GM18520 (cell line): ENCODE results near the gene SHC2.
"Not testable (repeated sequence)": the region's sequence is repeated elsewhere in the genome, so short reads cannot be mapped to it uniquely, and the experiment has no call there.

Experiments
- ATAC-seq: cut with Tn5 transposase; IDR thresholded peaks from one replicate; pipeline ENCODE4 v1.9.1; 2021; ENCODE audit not compliant: unreplicated experiment

The SHC2 gene

DNA sequence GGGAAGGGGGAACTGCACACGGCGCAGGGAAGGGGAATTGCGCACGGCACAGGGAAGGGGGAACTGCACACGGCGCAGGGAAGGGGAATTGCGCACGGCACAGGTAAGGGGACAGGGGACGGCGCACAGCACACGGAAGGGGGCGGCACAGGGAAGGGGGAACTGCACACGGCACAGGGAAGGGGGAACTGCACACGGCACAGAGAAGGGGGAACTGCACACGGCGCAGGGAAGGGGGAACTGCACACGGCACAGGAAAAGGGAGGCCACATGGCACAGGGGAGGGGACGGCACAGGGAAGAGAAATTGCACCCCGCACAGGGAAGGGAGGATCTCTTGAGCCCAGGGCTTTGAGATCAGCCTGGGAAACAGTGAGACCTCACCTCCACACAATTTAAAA lies 33.2 kb downstream of the SHC2 start:
- ATAC-seq: not testable (repeated sequence)

DNA sequence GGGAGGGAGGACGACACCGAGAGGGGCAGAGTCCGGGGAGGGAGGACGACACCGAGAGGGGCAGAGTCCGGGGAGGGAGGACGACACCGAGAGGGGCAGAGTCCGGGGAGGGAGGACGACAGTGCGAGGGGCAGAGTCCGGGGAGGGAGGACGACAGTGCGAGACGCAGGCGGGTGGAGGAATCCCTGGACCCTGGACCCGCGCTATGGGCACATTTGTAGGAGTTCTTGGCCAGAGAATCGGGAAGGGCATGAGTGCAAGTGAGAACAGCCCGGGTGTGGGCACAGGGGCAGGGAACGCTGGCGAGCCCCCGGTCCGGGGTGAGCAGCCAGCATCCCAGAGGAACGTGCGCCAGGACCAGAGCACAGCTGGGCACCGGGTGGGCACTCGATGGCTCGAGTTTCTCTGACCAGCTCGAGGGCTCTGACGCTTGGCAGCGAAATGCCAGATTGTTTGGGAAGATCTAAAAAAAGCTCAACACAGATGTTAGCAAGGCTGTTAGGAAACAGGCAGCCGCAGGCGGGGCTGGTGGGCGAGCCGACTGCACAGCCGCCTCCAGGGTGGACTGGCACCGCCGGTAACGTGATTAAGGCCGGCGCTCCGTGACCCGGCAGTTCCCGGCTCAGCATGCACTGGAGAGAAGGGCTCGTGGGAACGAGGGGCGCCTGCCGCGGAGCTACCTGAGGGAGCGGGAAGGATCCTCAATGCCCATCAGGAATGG lies 33.9 kb downstream of the SHC2 start:
- no peak for ATAC-seq

DNA sequence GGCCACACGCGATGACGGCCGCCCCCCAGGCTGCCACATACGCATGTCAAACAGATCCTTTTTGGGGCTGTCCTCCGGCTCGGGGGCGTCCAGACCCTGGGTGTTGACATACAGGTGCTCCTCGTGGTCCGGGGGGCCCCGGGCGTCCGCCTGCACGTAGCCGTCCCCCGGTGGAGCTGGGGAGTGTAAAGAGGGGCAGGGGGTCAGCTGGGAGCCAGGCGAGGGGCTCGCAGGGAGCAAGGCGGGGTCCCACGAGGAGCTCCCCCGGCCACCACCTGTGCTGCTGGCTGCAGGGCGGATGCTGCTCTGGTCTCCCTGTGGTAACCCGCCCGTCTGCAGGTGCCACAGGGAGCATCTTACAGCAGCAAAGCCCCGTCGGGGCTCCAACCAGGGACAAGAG lies 35.8 kb downstream of the SHC2 start:
- ATAC-seq: no peak

DNA sequence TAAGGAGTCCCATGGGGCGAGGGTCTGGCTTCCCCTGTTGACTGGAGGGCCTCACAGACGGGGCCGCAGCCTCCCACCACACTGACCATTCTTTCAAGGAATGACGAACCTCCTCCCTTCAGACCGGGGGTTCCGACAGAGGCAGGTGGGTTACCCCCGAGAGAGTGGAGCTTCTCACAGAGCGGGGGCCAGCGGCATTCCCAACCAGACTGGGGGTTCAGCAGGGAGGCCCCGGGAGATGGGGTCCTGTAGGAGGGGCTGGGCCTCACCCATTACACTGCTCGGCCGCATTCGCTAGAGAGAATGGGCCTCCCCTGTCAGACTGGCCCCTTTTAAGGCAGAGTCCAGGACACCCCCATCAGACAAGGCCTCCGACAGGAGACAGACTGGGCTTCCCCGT lies 36.3 kb downstream of the SHC2 start:
- ATAC-seq: no peak

DNA sequence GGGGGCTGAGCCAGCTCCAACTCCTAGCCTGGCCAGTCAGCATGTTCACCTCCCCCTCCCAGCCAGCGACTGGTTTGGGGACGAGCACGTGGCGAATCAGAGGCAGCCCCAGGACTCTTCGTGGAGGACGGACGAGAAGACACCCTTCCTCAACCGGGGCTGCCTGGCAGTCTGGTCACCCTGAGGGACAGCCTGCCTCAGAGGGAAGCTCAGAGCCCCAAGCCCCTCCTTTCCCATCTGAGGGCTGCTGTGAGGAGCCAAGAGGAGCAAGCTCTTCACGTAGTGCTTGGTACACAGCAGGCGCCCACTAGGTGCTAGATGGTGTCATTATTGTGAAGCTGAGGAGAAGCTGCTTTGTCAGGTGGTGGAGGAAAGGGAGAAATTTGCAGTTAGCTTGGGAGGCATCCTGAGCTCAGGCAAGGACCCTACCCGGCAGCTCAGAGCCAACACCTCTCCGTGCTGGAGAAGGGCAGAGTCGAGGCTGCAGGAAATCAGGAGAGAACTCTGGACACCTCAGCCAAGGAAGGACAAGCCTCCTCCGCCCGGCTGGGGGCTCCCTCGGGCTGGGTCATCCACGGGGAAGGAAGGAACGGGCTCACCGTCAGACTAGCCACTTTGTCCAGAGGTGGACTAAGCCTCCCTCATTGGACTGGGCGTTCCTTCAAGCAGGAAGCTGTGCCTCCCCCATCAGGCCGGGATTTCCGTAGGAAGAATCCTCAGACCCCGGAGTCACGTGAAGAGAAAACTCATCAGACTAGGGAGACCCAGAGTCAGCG lies 37.0 kb downstream of the SHC2 start:
- no peak for ATAC-seq

DNA sequence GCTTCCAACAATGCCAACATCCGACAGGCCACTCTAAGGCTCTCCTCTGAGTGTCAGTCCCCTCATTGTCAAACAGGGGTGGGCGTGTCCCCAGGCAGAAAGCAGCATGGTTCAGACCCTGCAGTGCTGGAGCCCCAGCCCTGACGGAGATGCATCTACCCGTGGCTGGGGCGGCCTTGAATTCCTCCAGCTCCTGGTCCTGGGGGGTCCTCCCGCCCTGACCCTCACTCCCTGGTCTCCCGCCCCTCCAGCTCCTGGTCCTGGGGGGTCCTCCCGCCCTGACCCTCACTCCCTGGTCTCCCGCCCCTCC lies 38.0 kb downstream of the SHC2 start:
- not testable (repeated sequence) for ATAC-seq

DNA sequence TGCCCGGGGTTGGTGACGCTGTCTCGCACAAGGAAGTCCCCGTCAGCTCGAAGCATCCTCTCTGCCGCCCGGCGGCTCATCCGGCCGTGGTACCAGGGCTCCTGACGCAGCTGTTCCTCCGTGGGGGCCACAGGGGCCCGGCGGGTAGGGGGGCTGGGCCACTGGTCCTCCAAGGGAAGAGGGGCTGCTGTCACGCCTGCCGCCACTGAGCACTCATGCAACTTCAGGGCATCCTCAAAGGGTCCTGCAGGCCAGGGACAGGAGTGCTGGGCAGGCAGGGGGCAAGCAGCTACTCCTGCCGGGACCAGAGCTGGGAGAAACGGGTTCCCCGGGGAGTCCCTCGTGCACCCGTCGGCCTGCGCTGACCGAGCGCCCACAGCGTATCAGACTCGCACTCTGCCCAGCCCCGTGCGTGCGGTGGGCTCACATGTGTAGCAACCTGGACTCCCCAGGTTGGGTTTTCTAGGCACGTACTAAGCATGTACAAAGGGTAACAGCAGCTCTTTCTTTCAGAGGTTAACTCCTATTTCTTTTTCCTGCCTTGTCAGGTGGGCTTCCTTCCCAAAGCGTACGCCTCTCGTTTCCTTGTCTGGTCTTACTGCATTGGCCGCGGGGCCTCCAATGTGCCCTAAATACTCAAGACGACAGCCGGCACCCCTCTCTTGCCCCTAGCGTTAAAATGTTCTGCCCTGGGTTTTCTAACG lies 38.5 kb downstream of the SHC2 start:
- no peak for ATAC-seq

DNA sequence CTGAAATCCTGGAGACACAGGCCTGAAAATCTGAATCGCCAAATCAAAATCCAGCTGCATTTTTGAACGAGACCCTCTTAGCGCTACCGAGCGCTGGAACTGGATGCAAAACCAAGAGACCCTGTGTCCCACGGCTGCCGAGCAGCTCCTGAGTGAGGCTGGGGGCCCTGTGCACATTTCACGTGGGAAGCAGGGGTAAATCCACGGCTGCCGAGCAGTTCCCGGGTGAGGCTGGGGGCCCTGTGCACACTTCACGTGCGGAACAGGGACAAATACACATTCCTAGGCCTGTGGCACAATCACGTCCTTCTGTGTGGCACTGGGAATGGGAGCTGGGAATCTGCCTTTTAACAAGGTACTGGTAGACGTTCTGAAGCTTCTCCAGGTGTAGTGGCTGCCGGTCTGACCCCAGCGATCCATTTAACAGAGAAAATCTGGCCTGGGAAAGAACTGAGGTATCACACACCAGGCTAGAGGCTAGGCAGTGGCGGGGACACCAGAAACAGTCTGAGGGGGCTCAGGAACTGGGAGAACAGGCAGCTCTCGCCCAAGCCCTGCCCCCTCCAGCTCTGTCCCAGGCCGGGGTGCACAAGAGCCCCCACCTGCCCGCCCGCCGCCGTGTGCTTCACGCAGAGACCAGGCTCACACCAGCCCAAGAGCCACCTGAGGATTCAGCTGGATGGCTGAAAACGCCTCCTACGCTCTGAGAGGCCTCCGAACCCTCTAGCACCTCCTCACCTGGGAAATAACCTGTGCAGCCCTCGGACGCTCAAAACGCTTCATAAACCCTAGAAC lies 40.9 kb downstream of the SHC2 start:
- no peak for ATAC-seq

DNA sequence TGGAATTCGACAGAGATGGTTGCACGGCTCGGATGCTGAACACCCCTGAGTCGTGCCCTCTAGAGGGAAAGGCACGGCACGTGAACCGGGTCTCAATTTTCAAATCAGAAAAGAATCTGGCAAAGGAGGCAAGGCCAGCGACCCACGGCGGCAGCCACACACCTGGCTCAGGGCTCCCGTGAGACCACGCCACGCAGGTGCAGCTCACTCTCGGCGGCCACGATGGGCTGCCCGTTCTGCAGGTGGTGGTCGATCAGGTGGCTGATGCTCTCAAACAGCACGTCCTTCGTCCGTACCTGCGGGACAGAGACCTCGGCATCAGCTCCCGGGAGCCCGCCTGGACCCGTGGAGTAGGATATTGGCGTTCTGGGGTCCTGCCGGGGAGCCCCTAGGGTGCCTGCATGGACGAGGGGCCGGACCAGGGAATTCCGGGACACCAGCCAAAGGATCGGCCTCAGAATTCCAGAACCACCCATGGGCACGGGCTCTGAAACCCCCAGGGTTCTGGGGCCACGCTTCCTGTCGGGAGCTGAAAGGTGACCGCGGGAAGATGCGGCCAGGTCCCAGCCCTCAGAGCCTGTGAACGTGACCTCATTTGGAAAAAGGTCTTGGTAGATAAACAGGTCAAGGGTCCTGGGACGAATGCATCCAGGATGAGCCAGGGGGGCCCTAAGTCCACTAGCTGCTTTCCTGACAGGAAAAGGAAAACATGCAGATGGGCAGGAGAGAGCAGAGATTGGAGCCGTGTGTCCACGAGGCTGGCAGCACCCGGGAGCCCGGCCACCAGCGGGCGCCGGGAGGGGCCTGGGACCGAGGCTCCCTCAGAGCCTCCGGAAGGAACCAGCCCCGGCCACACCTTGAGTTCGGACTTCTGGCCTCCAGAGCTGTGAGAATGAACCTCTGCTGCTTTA lies 41.8 kb downstream of the SHC2 start:
- no peak for ATAC-seq

DNA sequence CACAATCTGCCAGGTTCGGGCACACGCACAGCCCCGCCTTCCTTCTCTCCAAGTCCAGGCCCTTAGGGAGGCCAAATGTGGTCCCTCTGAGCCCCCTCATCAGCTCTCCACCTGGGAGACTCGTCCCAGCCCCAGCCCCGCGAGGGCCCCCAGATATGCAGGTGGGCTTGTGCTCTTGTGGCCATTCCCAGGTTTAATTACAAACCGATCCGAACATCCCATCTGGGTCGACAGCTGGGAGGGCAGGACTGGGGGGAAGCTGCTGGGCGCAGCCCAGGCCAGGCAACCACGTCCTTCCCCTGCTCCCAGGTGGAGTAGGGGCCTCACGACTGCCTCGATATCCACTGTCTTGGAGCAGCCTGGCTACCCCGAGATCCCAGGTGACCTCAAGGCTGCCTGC lies 44.4 kb downstream of the SHC2 start:
- ATAC-seq: no peak

DNA sequence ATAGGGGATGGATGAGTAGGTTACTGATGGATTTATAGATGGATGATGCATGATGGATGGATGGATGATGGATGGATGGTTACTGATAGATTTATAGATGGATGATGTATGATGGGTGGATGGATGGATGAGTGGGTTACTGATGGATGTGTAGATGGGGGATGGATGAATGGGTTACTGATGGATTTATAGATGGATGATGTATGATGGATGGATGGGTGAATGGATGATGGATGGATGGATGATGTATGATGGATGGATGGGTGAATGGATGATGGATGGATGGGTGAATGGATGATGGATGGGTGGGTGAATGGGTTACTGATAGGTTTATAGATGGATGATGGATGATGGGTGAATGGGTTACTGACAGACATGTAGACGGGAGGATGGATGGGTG lies 45.5 kb downstream of the SHC2 start:
- ATAC-seq: no peak

DNA sequence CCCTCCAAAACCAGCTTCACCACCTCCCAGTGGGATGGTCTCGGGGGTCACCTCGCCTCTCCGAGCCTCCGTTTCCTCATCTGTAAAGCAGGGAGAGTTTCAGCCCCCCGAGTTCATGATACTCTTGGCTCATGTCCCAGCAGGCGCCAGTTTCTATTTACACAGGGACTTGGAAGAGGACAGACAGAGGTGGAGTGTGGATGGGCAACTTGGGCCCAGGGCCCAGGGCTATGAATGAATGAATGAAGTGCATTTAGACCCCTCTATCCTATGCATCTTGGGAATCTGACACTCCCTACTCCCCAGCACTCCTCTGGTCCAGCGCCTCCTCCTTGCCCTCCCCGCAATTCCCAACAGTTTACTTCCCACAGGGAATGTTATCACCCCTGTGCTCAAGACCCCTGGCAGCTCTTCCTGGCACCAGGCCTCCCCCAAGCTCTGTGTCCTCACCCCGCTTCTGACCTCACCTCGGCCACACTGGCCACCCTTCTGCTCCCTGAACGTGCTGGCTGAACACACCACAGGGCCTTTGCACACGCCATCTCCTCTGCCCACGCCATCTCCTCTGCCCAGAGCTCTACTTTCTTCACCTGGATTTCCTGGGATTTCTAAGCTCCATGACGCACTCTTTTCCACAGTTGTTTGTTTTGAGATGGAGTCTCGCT lies 46.9 kb downstream of the SHC2 start:
- no peak for ATAC-seq

DNA sequence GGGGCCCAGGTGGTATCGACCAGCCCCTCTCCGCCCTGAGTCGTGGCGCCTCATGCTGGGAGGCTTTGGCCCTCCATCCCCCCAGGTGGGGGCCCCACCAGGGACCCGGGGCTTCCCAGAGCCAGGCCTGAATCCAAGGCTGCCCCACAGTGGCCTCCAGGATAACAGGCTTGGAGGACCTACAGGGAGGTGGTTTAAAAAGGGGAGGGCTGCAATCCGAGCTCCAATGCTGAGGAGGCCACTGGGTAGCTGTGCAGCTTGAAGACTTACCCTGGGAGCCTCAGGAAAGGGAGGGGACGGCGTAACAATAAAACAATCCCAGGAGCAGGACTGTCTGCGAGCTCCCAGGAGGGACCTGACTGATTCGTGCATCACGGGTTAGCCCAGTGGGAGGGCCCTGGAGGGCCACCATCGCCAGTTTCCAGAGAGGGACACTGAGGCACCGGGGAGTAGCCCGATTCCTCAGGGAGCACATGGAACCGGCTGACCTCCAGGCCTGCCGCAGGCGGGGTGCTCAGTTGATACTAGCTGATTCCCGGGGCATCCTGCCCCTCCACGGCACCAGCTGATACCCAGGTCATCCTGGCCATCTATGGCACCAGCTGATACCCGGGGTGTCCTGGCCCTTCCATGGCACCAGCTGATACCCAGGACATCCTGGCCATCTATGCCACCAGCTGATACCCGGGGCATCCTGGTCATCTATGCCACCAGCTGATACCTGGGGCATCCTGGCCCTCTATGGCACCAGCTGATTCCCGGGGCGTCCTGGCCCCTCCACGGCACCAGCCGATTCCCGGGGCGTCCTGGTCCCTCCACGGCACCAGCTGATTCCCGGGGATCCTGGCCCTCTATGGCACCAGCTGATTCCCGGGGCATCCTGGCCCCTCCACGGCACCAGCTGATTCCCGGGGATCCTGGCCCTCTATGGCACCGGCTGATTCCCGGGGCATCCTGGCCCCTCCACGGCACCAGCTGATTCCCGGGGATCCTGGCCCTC lies 48.2 kb downstream of the SHC2 start:
- no peak for ATAC-seq

DNA sequence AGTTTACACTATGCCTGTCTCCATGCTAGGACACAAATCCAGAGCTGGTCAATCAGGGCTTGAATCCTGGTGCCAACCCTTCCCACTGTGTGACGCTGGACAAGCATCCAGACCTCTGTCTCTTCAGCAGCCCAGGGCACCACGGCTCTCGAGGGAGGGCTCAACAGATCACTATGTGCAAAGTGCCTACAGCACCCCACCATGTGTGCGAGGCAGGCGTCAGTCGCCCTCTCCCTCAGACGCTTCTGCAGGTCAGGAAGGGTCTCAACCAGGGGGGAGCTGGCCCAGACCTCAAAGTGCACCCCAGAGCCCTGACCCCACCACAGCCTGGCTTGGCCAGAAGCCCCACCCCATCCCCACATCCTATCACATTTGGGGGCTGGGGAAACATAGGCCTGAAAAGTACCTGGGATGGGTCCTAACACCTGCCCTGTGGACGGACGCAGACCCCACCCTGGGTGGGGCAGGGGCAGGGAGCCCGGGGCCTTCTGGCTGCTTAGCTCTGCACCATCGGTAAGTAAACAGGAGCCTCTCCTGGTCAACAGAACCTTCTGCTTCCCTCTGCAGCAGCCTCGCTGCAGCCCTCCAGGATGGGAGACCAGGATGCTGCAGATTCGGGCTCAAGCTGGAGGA lies 49.0 kb downstream of the SHC2 start:
- ATAC-seq: no peak

DNA sequence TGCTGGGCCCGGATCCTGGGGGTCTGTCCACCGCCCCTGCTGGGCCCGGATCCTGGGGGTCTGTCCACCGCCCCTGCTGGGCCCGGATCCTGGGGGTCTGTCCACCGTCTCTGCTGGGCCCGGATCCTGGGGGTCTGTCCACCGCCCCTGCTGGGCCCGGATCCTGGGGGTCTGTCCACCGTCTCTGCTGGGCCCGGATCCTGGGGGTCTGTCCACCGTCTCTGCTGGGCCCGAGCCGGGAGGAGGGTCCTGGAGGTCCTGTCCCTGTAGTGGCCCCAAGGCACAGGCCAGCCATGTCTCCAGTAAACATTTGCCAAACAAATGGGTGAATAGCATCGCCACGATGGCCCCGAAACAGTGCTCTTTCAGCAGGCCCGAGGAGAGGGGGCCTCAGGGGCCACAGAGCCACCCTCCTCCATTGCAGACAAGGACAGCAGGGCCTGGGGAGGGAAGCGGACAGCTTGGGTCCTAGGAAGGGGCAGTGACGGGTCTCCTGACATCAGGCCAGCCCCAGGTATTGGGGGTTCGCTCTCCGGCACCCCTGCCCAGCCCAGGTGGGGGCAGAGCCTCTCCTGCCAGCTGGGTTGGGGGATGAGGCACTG lies 49.6 kb downstream of the SHC2 start:
- not testable (repeated sequence) for ATAC-seq

DNA sequence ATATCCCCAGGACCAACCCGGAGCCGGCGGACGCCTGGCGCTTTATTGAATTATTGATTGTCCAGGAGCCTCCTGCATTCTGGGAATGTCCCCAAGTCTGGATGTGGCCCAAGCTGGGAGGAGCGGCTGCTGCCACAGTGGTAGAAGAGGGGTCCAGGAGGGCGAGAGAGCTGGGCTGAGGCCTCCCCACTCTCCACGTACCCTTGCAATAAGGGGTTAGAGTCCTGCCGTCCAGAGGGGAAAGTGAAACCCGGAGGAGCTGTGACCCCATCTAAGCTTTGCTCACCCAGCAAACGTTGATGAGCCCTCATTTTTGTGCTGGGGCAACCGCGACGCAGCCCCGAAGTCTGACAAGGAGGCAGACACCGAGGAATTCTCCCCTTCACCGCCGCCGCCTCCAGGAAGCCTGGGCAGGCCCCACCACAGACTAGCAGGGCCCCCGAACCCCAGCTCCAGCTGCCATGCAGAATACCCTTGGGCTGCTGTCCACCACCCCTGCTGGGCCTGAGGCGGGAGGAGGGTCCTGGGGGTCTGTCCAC lies 50.5 kb downstream of the SHC2 start:
- no peak for ATAC-seq

DNA sequence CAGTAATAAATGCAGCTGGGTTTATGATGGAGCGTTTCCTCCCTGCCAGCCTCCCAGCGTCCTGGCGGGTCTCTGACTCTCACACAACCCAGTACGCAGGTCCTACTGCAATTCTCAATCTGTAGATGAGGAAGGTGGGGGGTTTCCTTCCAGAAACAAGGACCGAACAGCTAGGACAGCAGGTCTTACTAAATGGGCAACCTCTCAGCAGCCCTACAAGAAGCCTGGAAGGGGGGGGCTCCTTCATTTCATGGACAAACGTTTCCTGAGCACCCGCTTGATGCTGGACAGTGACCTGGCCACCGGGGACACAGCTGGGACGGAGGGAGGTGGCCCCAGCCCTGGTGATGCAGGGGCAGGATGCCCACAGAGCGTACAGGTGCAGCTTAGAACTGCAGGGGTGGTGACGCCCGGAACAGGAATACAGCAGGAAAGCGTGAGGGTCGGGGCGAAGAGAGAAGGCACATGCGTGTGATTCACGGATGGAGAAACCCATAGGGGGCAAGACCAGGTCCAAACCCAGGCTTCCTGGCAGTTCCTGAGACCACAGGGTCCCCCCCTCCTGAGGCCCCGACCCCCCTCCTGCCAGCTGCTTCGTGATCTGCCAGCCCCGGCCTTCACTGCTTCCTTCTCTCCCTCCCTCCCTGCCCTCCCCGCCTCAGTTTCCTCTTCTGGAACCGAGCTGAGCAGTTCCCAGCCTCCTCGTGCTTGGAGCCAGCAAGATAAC lies 51.2 kb downstream of the SHC2 start:
- no peak for ATAC-seq
